BE2C (cell line): ENCODE measurements around the gene UTP18.

Experiments
- DNase-seq: peaks from one replicate; pipeline ENCODE4 v3.0.0-alpha.2; 2020
- H3K27me3 ChIP-seq: fragments of 250-450 bp; sonication (Bioruptor Pico); 2 replicates; pipeline ENCODE4 v1.5.1; 2020; ENCODE audit warnings: mild to moderate bottlenecking
- H3K36me3 ChIP-seq: fragments of 250-450 bp; sonication (Bioruptor Pico); 2 replicates; pipeline ENCODE4 v1.5.1; 2020; ENCODE audit warnings: mild to moderate bottlenecking
- H3K4me1 ChIP-seq: fragments of 250-450 bp; sonication (Bioruptor Pico); 2 replicates; pipeline ENCODE4 v1.5.1; 2020
- H3K4me3 ChIP-seq: 2 replicates; pipeline ENCODE4 v1.5.1; 2011; ENCODE audit warnings: low read depth, low read length
- H3K9me3 ChIP-seq: fragments of 250-450 bp; sonication (Bioruptor Pico); 2 replicates; pipeline ENCODE4 v1.5.1; 2020
- TF ChIP-seq, protein P1 (sequence below): IDR thresholded peaks from 2 replicates; pipeline ENCODE4 v1.5.1; 2012; ENCODE audit warnings: mild to moderate bottlenecking, low read depth, low read length

The UTP18 gene

GRCh38 chr17:51256101-51256500 is 4.2 kb upstream of the UTP18 start:
- TF ChIP-seq, protein P1, sequence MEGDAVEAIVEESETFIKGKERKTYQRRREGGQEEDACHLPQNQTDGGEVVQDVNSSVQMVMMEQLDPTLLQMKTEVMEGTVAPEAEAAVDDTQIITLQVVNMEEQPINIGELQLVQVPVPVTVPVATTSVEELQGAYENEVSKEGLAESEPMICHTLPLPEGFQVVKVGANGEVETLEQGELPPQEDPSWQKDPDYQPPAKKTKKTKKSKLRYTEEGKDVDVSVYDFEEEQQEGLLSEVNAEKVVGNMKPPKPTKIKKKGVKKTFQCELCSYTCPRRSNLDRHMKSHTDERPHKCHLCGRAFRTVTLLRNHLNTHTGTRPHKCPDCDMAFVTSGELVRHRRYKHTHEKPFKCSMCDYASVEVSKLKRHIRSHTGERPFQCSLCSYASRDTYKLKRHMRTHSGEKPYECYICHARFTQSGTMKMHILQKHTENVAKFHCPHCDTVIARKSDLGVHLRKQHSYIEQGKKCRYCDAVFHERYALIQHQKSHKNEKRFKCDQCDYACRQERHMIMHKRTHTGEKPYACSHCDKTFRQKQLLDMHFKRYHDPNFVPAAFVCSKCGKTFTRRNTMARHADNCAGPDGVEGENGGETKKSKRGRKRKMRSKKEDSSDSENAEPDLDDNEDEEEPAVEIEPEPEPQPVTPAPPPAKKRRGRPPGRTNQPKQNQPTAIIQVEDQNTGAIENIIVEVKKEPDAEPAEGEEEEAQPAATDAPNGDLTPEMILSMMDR, result no peak
- Histone ChIP-seq H3K36me3 (peaks cover 25% of the 10 kb centered on the region), H3K27me3 (no peaks in the 10 kb centered on the region), H3K4me1 (no peaks in the 10 kb centered on the region), H3K9me3 (no peaks in the 10 kb centered on the region), H3K4me3 (no peak overlapping the region)
- no peak for DNase-seq

GRCh38 chr17:51257150-51258081 is 2.9 kb upstream of the UTP18 start:
- Histone ChIP-seq H3K4me1 (no peaks in the 10 kb centered on the region), H3K4me3 (no peak overlapping the region), H3K9me3 (no peaks in the 10 kb centered on the region), H3K27me3 (no peaks in the 10 kb centered on the region), H3K36me3 (peaks cover 19% of the 10 kb centered on the region)
- TF ChIP-seq, protein P1, result no peak
- no peak for DNase-seq

DNA sequence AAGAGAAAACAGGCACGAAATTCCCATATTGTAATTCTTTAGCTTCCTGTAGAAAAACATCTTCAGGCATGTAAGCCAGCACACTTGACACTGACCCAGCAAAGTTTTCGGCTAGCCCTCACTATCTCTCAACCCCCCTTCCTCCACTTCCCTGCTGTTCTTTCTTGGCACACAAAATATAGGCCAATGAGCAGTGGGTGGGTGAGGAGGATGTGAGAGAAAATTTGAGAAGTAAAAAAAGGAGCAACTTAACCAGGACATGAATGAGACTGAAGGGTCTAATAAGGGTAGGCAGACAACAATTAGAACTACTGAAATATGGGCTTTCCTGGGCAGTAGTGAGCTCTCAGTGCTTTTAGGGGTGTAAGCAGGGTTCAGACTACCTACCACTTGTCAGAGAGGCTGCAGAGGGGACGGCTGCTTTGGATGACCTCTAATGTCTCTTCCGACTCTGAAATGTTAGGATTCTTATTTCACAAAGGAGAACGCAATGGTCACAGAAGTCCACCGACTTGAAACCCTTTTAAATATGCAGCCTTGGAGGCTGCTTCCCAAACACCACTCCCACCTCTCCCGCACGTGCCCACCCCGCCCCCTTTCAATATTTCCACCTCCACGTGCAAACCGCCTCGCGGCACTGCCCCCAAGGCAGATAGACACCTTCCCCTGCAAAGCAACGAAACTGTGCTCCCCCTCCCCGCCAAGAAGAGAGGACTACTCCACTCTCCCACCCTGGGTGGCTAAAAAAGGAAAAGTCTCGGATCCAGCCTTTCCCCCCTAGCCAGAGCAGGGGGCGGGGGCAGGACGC is 1.4 kb upstream of the UTP18 start:
- Histone ChIP-seq H3K4me1 (no peaks in the 10 kb centered on the region), H3K9me3 (no peaks in the 10 kb centered on the region), H3K36me3 (peaks cover 22% of the 10 kb centered on the region), H3K4me3 (peak overlapping the region; percentile 94), H3K27me3 (no peaks in the 10 kb centered on the region)
- TF ChIP-seq, protein P1, result no peak
- DNase-seq, result peak; percentile 52

DNA sequence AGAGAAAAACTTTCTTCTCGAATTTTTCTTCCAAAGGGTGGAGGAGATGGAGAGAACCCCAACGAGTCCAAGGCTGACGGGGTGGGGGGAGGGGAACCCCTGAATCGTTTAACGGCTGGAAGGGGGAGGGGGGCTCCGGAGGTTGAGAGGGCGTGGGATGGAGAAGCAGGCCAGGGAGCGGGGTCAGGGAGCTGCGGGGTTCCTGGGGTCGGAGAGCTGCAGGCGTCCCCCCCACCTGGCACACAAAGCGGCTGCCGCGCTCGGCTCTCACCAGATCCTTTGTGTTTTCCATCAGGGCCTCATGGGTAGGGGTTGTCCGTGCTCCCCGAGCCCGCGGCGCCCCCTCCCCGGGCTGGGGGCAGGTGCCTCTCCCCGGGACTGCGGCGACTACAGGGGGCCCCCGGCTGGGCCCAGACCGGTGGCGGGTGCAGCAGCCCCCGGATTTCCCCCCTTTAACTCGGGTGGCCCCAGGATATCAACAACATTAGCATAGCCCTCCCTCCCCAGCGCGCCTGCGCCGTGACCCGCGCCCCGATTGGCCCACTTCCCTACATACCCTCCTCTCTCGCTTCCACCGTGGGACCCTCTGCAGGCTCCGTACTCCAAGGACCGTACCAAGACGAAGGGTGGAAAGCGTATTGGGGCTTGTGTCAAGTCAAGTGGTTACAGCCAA is 646 bp upstream of the UTP18 start, which contains the start of gene MBTD1:
Gene MBTD1, minus strand, starts transcription at position 486 of the 673 bp plus-strand sequence. CDS start 34,888 bp downstream, outside the sequence.
- TF ChIP-seq, protein P1, result no peak
- H3K36me3 ChIP-seq, result peaks cover 19% of the 10 kb centered on the region
- DNase-seq, result peak; percentile 98
- no peaks in the 10 kb centered on the region for H3K9me3 ChIP-seq
- peak within 1 kb of the TSS; percentile 94 for H3K4me3 ChIP-seq
- no peaks in the 10 kb centered on the region for H3K4me1 ChIP-seq
- H3K27me3 ChIP-seq, result no peaks in the 10 kb centered on the region

GRCh38 chr17:51261024-51261963 is 948 bp downstream of the UTP18 start:
- no peaks in the 10 kb centered on the region for H3K4me1 ChIP-seq
- TF ChIP-seq, protein P1, result no peak
- H3K9me3 ChIP-seq, result no peaks in the 10 kb centered on the region
- H3K36me3 ChIP-seq, result peaks cover 21% of the 10 kb centered on the region
- peak overlapping the region; percentile 94 for H3K4me3 ChIP-seq
- DNase-seq, result peak; percentile 81
- H3K27me3 ChIP-seq, result no peaks in the 10 kb centered on the region
